H1 (cell line): ENCODE data around the gene FAM227B.

Experiments used
- EZH2 ChIP-seq: fragments of 200-600 bp; sonication (generic); IDR thresholded peaks from 2 replicates; pipeline ENCODE4 v1.7.1; 2012; ENCODE audit warnings: low read depth, mild to moderate bottlenecking, moderate library complexity, low read length, inconsistent platforms; ENCODE audit not compliant: severe bottlenecking
- KDM1A ChIP-seq: fragments of 200-600, 300-600 bp; sonication (generic); IDR thresholded peaks from 2 replicates; pipeline ENCODE4 v1.7.1; 2016; ENCODE audit warnings: mild to moderate bottlenecking, low read length, borderline replicate concordance
- POLR2A ChIP-seq, 2 experiments: IDR thresholded peaks; 1 replicate in 1 of 2; 2 replicates in 1 of 2; pipeline ENCODE4 v1.6.1; 2011; ENCODE audit warnings: low read depth in 2 of 2, low read length in 2 of 2, mild to moderate bottlenecking in 2 of 2; ENCODE audit errors: control extremely low read depth in 1 of 2
- POLR2AphosphoS5 ChIP-seq: IDR thresholded peaks from 2 replicates; pipeline ENCODE4 v1.6.1; 2011; ENCODE audit warnings: low read depth, low read length
- SP2 ChIP-seq: IDR thresholded peaks from 2 replicates; pipeline ENCODE4 v1.6.1; 2012; ENCODE audit warnings: mild to moderate bottlenecking, low read length, inconsistent platforms
- YY1 ChIP-seq: IDR thresholded peaks from 2 replicates; pipeline ENCODE4 v1.6.1; 2011; ENCODE audit warnings: low read depth, mild to moderate bottlenecking, low read length
- TF ChIP-seq, protein P1 (sequence below), 3 experiments: IDR thresholded peaks; 1 replicate in 2 of 3; 2 replicates in 1 of 3; pipeline versions ENCODE4 v1.5.1 to v1.6.1; 2011; ENCODE audit warnings: low read length in 3 of 3, mild to moderate bottlenecking in 3 of 3, inconsistent platforms in 2 of 3, low read depth in 1 of 3, moderate library complexity in 1 of 3; ENCODE audit not compliant: insufficient read depth in 1 of 3; ENCODE audit errors: control extremely low read depth in 1 of 3

DNA sequence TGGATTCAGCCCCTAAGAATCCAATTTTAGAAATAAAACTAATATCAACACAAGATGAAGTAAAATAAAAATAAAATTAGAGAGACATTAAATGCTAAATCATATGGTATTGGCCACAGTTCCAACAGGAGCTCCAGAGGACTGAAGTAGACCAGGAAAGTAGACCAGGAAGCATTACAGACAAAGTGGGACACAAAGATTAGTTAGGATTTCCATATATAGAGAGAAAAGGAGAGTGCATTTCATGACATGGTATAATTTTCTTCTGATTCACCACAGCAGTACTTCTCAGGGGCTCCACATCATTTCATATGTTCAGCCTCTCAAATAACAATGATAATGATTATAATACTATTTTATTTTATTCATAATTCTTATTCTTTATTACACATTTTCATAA, 179.3 kb downstream of the FAM227B start:
- TF ChIP-seq, protein P1, sequence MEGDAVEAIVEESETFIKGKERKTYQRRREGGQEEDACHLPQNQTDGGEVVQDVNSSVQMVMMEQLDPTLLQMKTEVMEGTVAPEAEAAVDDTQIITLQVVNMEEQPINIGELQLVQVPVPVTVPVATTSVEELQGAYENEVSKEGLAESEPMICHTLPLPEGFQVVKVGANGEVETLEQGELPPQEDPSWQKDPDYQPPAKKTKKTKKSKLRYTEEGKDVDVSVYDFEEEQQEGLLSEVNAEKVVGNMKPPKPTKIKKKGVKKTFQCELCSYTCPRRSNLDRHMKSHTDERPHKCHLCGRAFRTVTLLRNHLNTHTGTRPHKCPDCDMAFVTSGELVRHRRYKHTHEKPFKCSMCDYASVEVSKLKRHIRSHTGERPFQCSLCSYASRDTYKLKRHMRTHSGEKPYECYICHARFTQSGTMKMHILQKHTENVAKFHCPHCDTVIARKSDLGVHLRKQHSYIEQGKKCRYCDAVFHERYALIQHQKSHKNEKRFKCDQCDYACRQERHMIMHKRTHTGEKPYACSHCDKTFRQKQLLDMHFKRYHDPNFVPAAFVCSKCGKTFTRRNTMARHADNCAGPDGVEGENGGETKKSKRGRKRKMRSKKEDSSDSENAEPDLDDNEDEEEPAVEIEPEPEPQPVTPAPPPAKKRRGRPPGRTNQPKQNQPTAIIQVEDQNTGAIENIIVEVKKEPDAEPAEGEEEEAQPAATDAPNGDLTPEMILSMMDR (IDR thresholded peaks at IDR 0.05; ENCODE audit: control extremely low read depth in 1 of 3, insufficient read depth in 1 of 3, low read depth in 1 of 3, low read length in 3 of 3): no peak
- TF ChIP-seq POLR2AphosphoS5 (no peak), EZH2 (no peak), SP2 (no peak), KDM1A (no peak), POLR2A (IDR thresholded peaks at IDR 0.05; ENCODE audit: control extremely low read depth in 1 of 2, low read depth in 2 of 2, low read length in 2 of 2) (no peak), YY1 (no peak)
